ENCODE measurements around the gene PUS1. TPM values are rescaled to one million over a fixed set of nuclear protein-coding genes. Genes with fewer than 3 reads are reported as not detected.

PUS1 gene
- total RNA-seq, 1 experiment from 2014 or later, result 103 TPM

GRCh38 chr12:131989021-131989420, 59.9 kb downstream of the PUS1 start:
- intact Hi-C loops (cut with micrococcal nuclease; ENCODE audit: unreplicated experiment), result loop anchor here (5.0 kb wide), 1 partner anchor 37 kb away; no protein-coding TSS in a partner anchor
- no TSS peak for BruUV-seq (replicated peaks)
- Histone ChIP-seq H3K4me1 (ENCODE audit: insufficient read depth, low read length, poor library complexity, severe bottlenecking) (peaks cover 56% of the 10 kb centered on the region), H3K9me3 (ENCODE audit: low read depth, low read length, poor library complexity, severe bottlenecking) (no peaks in the 10 kb centered on the region), H3K27ac (ENCODE audit: low read depth, low read length, poor library complexity, severe bottlenecking) (peak overlapping the region; percentile 82), H3K36me3 (ENCODE audit: insufficient read depth, low read length, poor library complexity, severe bottlenecking) (peaks cover 52% of the 10 kb centered on the region), H3K27me3 (replicated peaks; ENCODE audit: insufficient read depth, low read depth, low read length, poor library complexity) (no peaks in the 10 kb centered on the region), H3K4me3 (ENCODE audit: low read depth, low read length, poor library complexity, severe bottlenecking) (no peak overlapping the region)
- CTCF ChIA-PET, result no interaction called here
- DNase-seq (ENCODE audit: low spot score), result no peak
- TF ChIP-seq, protein P1, sequence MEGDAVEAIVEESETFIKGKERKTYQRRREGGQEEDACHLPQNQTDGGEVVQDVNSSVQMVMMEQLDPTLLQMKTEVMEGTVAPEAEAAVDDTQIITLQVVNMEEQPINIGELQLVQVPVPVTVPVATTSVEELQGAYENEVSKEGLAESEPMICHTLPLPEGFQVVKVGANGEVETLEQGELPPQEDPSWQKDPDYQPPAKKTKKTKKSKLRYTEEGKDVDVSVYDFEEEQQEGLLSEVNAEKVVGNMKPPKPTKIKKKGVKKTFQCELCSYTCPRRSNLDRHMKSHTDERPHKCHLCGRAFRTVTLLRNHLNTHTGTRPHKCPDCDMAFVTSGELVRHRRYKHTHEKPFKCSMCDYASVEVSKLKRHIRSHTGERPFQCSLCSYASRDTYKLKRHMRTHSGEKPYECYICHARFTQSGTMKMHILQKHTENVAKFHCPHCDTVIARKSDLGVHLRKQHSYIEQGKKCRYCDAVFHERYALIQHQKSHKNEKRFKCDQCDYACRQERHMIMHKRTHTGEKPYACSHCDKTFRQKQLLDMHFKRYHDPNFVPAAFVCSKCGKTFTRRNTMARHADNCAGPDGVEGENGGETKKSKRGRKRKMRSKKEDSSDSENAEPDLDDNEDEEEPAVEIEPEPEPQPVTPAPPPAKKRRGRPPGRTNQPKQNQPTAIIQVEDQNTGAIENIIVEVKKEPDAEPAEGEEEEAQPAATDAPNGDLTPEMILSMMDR (conservative IDR thresholded peaks at IDR 0.05; ENCODE audit: low read depth, low read length), result no peak
- no peak for TF ChIP-seq EZH2 (IDR thresholded peaks at IDR 0.05; ENCODE audit: borderline replicate concordance, low read depth, low read length, poor library complexity, severe bottlenecking)
- POLR2A ChIA-PET (ENCODE audit: low non-redundant PET), result no interaction called here

DNA sequence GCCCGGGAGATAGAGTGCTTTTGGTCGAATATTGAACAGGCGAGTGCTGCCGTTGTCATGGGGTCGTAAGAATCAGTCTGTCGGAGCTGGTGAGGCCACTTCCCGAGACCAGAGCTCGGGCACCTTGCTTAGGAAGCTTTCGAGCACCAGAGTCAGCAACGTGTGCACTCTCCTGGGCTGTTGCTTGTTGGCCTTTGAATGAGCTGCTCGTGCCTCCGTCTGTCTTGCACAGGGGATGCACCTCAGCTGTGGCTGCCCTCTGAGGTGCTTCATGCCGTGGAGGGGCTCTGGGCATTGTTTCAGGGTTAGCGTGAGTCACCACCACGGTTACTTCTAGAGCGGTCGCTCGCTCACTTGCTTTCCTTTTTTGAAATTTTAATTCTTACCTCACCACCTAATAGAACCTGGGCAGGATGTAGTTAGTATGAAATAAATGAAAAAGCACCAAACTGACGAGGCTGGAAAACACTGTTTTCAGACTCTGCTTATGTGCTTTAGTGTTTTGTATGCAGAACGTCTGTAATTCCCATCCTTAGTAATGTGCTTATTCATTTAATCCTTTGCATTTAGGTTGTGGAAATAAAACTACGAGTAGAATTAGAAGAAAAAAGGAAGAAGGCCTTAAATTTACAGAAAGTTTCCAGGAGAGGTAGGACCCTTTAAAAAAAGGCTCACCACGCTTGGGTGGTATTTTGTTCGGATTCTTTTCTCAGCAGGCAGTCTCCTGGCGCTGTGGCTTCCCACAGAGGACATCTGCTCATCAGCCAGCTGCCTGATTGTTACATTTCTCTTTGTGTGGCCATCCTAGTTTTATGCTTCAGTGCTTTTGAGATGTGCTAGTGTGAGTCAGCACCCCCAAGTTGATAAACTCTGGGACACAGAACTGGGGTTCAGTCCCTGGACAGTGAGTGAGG, 61.2 kb downstream of the PUS1 start:
- intact Hi-C loops (cut with micrococcal nuclease; ENCODE audit: unreplicated experiment), result no loop called here
- no TSS peak for BruUV-seq (replicated peaks)
- peak; percentile 88 for DNase-seq (ENCODE audit: low spot score)
- Histone ChIP-seq H3K9me3 (ENCODE audit: low read depth, low read length, poor library complexity, severe bottlenecking) (no peaks in the 10 kb centered on the region), H3K4me3 (ENCODE audit: low read depth, low read length, poor library complexity, severe bottlenecking) (no peak overlapping the region), H3K27me3 (replicated peaks; ENCODE audit: insufficient read depth, low read depth, low read length, poor library complexity) (no peaks in the 10 kb centered on the region), H3K27ac (ENCODE audit: low read depth, low read length, poor library complexity, severe bottlenecking) (peak overlapping the region; percentile 82), H3K4me1 (ENCODE audit: insufficient read depth, low read length, poor library complexity, severe bottlenecking) (peaks cover 56% of the 10 kb centered on the region), H3K36me3 (ENCODE audit: insufficient read depth, low read length, poor library complexity, severe bottlenecking) (peaks cover 61% of the 10 kb centered on the region)
- ChIA-PET POLR2A (ENCODE audit: low non-redundant PET) (interaction anchor here (0.6 kb wide), 1 partner anchor 447 kb away, joined by 4 read pairs; no protein-coding TSS in a partner anchor), CTCF (no interaction called here)
- TF ChIP-seq EZH2 (IDR thresholded peaks at IDR 0.05; ENCODE audit: borderline replicate concordance, low read depth, low read length, poor library complexity, severe bottlenecking), result no peak
- TF ChIP-seq, protein P1 (conservative IDR thresholded peaks at IDR 0.05; ENCODE audit: low read depth, low read length), result no peak

- CTCF ChIA-PET, result interaction anchor here (0.6 kb wide), 1 partner anchor 10 kb away, joined by 4 read pairs; no protein-coding TSS in a partner anchor
- intact Hi-C loops (cut with micrococcal nuclease; ENCODE audit: unreplicated experiment), result no loop called here
- no peak for DNase-seq (ENCODE audit: low spot score)
- POLR2A ChIA-PET (ENCODE audit: low non-redundant PET), result no interaction called here
- H3K36me3 ChIP-seq (ENCODE audit: insufficient read depth, low read length, poor library complexity, severe bottlenecking), result peaks cover 57% of the 10 kb centered on the region
- no peak overlapping the region for H3K4me3 ChIP-seq (ENCODE audit: low read depth, low read length, poor library complexity, severe bottlenecking)
- H3K4me1 ChIP-seq (ENCODE audit: insufficient read depth, low read length, poor library complexity, severe bottlenecking), result peaks cover 56% of the 10 kb centered on the region
- H3K9me3 ChIP-seq (ENCODE audit: low read depth, low read length, poor library complexity, severe bottlenecking), result no peaks in the 10 kb centered on the region
- TF ChIP-seq, protein P1 (conservative IDR thresholded peaks at IDR 0.05; ENCODE audit: low read depth, low read length), result no peak
- no peak for TF ChIP-seq EZH2 (IDR thresholded peaks at IDR 0.05; ENCODE audit: borderline replicate concordance, low read depth, low read length, poor library complexity, severe bottlenecking)
- BruUV-seq (replicated peaks), result no TSS peak
- H3K27ac ChIP-seq (ENCODE audit: low read depth, low read length, poor library complexity, severe bottlenecking), result peak overlapping the region; percentile 82
- no peaks in the 10 kb centered on the region for H3K27me3 ChIP-seq (replicated peaks; ENCODE audit: insufficient read depth, low read depth, low read length, poor library complexity)
Observed at GRCh38 chr12:131990980-131991305, 61.9 kb downstream of the PUS1 start.

All from A673 (cell line).